CD4-positive, alpha-beta T cell treated with Interleukin-17A for 1 hour (primary cell): ENCODE data around the gene TBC1D16.
A peak's percentile ranks its signal among the peaks of the same experiment; 100 is the strongest.

Experiments used
- DNase-seq: peaks from one replicate; pipeline ENCODE4 v3.0.0-alpha.2; 2020

TBC1D16 gene

GRCh38 chr17:80035687-80035936 is at the start of gene TBC1D16:
TSS of gene TBC1D16 (minus strand) at chr17:80035872. CDS start at chr17:80013547, 22,325 bp downstream.
- DNase-seq, result no peak

- no peak for DNase-seq
Measured at GRCh38 chr17:80084773-80085172, 49.1 kb upstream of the TBC1D16 start.

- no peak for DNase-seq
Measured at GRCh38 chr17:80083136-80083661, 47.5 kb upstream of the TBC1D16 start.

GRCh38 chr17:80082403-80083135 is 46.9 kb upstream of the TBC1D16 start:
- DNase-seq, result peak; percentile 69

- DNase-seq, result no peak
Measured at GRCh38 chr17:80081596-80081995, 45.9 kb upstream of the TBC1D16 start.

- DNase-seq, result no peak
Measured at GRCh38 chr17:80080081-80080480, 44.4 kb upstream of the TBC1D16 start.

- no peak for DNase-seq
Measured at GRCh38 chr17:80072410-80072809, 36.7 kb upstream of the TBC1D16 start.

- DNase-seq, result no peak
Measured at GRCh38 chr17:80071116-80071841, 35.6 kb upstream of the TBC1D16 start.

GRCh38 chr17:80070375-80071115 is 34.9 kb upstream of the TBC1D16 start:
- no peak for DNase-seq

GRCh38 chr17:80068301-80069222 is 32.9 kb upstream of the TBC1D16 start:
- DNase-seq, result no peak

GRCh38 chr17:80067393-80067986 is 31.8 kb upstream of the TBC1D16 start:
- no peak for DNase-seq

GRCh38 chr17:80065478-80066170 is 30.0 kb upstream of the TBC1D16 start:
- DNase-seq, result no peak

- no peak for DNase-seq
Measured at GRCh38 chr17:80064696-80065095, 29.0 kb upstream of the TBC1D16 start.

- DNase-seq, result no peak
Measured at GRCh38 chr17:80063830-80064585, 28.3 kb upstream of the TBC1D16 start.

GRCh38 chr17:80061421-80061820 is 25.7 kb upstream of the TBC1D16 start:
- no peak for DNase-seq

- DNase-seq, result no peak
Measured at GRCh38 chr17:80060644-80061043, 25.0 kb upstream of the TBC1D16 start.

GRCh38 chr17:80058311-80058955 is 22.8 kb upstream of the TBC1D16 start:
- no peak for DNase-seq

GRCh38 chr17:80055597-80055996 is 19.9 kb upstream of the TBC1D16 start:
- DNase-seq, result no peak

- DNase-seq, result no peak
Measured at GRCh38 chr17:80053102-80053501, 17.4 kb upstream of the TBC1D16 start.

GRCh38 chr17:80051681-80052080 is 16.0 kb upstream of the TBC1D16 start:
- no peak for DNase-seq
